ENCODE results near the gene TBC1D10A. TPM values are rescaled to one million over a fixed set of nuclear protein-coding genes. Genes with fewer than 3 reads are reported as not detected.
A peak's percentile ranks its signal among the peaks of the same experiment; 100 is the strongest.

Gene TBC1D10A
- total and polyA plus RNA-seq, 7 donors: 2.2 to 4.8 (median 3.2) TPM

DNA sequence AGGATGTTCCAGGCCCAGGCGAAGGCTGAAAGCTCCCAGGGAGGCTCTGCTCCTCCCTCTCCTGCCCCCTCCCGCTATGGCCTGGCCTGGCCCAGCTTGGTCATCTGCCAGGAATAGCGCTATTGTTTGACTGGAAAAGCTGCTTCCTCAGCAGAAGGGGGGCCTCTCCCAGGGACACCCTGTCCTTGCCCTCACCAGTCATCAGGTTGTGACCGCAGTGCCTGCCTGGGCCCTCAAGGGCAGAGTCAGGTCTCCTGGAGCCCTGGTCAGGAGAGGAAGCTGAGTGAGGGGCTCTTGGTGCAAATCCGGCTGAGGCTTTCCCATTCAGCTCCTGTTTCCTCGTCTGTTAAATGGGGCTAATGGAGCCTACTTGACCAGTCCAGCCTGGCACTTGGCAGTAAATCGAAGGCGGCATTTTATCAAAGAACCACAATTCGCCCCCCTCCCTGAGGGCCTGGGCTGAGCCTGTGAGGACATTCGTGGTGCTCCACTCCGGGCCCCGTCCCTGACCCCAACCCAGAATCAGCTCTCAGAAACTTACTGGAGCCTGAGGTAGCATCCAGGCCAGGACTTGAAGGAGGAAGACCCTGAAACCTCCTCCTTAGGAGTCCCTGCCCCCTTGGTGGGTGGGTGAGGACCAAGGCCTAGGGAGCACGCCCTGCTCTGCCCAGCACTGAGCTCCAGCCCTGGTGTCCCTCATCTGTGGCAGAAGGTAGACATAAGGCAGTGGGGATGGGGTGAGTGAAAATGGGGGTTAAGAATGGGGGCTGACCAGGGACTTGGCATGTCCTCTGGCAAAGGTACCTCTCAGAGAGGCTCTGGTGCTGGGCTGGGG lies 35.5 kb downstream of the TBC1D10A start:
- H3K4me3 ChIP-seq: no peak overlapping the region
- TF ChIP-seq, protein P1, sequence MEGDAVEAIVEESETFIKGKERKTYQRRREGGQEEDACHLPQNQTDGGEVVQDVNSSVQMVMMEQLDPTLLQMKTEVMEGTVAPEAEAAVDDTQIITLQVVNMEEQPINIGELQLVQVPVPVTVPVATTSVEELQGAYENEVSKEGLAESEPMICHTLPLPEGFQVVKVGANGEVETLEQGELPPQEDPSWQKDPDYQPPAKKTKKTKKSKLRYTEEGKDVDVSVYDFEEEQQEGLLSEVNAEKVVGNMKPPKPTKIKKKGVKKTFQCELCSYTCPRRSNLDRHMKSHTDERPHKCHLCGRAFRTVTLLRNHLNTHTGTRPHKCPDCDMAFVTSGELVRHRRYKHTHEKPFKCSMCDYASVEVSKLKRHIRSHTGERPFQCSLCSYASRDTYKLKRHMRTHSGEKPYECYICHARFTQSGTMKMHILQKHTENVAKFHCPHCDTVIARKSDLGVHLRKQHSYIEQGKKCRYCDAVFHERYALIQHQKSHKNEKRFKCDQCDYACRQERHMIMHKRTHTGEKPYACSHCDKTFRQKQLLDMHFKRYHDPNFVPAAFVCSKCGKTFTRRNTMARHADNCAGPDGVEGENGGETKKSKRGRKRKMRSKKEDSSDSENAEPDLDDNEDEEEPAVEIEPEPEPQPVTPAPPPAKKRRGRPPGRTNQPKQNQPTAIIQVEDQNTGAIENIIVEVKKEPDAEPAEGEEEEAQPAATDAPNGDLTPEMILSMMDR (IDR thresholded peaks at IDR 0.05): no peak

DNA sequence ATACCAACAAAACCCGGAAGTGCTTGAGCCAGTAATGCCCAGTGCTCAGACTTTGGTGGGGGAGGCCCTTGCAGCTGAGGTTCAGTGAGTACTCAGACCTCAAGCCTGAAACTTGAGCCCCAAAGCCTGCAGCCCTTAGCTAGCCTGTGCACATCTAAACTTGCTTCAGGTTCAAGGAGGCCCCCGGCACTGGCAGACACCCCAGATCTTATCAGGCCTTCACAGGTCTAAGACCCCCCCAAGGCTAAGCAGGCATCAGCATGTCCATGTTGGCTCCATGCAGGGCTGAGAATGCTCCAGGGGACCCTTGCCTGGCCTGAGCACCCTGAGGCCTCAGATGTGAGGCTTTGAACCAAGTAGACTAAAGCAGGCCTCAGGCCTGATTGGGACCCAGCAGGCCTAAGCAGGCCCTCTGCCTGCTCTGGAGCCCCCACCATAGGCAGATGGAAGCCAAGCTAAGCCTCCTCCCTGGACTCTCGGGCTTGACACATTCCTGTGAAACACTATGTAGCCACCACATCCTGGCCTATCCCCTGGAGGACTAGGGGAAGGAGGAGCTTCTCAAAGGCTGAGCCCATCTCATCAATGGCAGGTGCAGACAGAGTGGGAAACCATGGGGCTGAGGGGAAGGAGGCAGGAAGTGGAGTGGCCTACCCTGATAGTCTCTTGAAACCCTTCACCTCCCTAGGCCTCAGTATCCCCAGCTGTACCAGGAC lies 36.2 kb downstream of the TBC1D10A start:
- DNase-seq (no peak), ATAC-seq (peak in 3 of 4 donors; percentile 0 to 13 (median 1))
- WGBS, 3 donors: 33 to 46% (median 34%) methylated on average over 3 of the region's 3 CpGs
- Histone ChIP-seq H3K27ac (peak overlapping the region; percentile 76), H3K27me3 (ENCODE audit: insufficient read depth in 3 of 3, low read length in 2 of 3) (no peaks in the 10 kb centered on the region), H3K36me3 (ENCODE audit: insufficient read depth in 1 of 2, low read depth in 1 of 2) (peaks cover 0 to 12% of the 10 kb centered on the region in 2 donors), H3K4me1 (peaks cover 22% of the 10 kb centered on the region), H3K4me3 (no peak overlapping the region), H3K9me3 (no peaks in the 10 kb centered on the region)
- intact Hi-C loops (cut with DNase I): loop anchor here in 1 of 2 donors (5.0 kb wide), 1 partner anchor 37 kb away; the partner anchor contains the start of gene TBC1D10A
- TF ChIP-seq, protein P1 (IDR thresholded peaks at IDR 0.05): no peak

More for the DNA sequence above, 35.5 kb downstream of the TBC1D10A start:
- Histone ChIP-seq H3K36me3 (ENCODE audit: insufficient read depth in 1 of 2, low read depth in 1 of 2) (peaks cover 0 to 11% of the 10 kb centered on the region in 2 donors), H3K4me1 (peaks cover 22% of the 10 kb centered on the region), H3K27ac (peak overlapping the region; percentile 76), H3K27me3 (ENCODE audit: insufficient read depth in 3 of 3, low read length in 2 of 3) (no peaks in the 10 kb centered on the region), H3K9me3 (no peaks in the 10 kb centered on the region)
- DNase-seq (peak; percentile 77 to 90), ATAC-seq (peak in 3 of 4 donors; percentile 8 to 22 (median 12))
- intact Hi-C loops (cut with DNase I): loop anchor here in 1 of 2 donors (5.0 kb wide), 1 partner anchor 36 kb away; the partner anchor contains the start of gene TBC1D10A
- WGBS, 3 donors: 62 to 64% (median 62%) methylated on average over 12 to 13 of the region's 13 CpGs

DNA sequence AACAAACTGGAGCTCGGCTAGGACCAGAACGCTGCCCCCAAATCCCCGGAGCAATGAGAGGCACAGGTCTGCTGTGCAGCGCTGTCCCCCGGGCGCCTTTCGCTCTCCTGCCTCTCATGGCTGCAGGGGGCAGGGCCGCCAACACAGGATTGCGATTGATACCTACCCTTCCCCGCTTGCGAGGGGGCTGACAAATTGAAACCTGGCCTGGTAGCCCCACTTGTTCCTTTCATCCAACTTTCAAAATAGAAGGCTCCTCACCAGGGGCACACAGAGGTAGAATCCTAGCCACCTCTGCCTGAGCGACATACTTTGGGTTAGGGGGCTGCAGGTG lies 36.8 kb downstream of the TBC1D10A start:
- Histone ChIP-seq H3K9me3 (no peaks in the 10 kb centered on the region), H3K27ac (peak overlapping the region; percentile 76), H3K4me1 (peaks cover 22% of the 10 kb centered on the region), H3K27me3 (ENCODE audit: insufficient read depth in 3 of 3, low read length in 2 of 3) (no peaks in the 10 kb centered on the region), H3K4me3 (peak overlapping the region; percentile 94), H3K36me3 (ENCODE audit: insufficient read depth in 1 of 2, low read depth in 1 of 2) (peaks cover 0 to 13% of the 10 kb centered on the region in 2 donors)
- WGBS, 3 donors: 26 to 39% (median 26%) methylated on average over 12 of the region's 12 CpGs
- intact Hi-C loops (cut with DNase I): loop anchor here in 1 of 2 donors (2.0 to 5.0 kb wide), 2 partner anchors 37 to 97 kb away; partner anchors contain the start of genes RNF215 and TBC1D10A
- TF ChIP-seq, protein P1 (IDR thresholded peaks at IDR 0.05): no peak
- DNase-seq (no peak), ATAC-seq (peak; percentile 2 to 21 (median 6))

DNA sequence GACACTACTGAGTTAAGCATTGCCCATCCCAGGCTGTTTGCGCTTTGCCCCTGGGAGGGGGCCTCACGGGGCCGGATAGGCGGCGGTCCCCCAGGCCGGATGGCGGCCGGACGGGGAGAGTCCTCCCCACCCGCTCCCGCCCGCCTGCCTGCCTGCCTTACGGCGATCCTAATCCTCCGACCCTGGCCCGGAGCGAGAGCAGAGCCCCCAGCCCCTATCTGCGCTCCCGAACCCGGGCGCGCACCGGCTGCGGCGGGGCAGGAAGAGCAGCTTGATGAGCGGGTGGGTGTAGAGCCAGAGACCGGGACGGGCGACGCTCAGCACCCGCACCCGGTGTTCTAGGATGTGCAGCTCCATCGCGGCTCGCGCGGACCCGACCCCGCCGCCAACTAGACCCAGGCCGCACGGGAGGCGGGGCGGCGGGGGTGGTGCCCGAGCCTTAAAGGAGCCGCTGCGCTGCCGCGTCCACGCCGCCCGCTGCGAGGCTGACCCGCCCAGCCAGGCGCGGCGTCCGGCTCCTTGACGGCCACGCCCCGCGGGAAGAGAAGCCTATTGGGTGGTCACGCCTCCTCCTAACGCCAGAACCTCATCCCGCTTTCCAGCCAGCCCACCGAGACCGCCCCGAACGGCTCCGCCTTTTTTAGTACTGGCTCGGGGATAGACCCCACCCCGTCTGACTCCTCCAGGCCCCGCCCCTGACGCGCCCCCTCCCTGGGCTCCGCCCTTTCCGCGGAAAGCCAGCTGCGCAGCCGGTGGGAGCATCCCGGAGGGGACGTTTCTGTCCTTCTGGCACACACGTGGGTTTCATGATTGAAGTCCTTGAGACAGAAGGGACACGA lies 37.4 kb downstream of the TBC1D10A start, which contains the start of gene CASTOR1:
Gene CASTOR1 (minus strand): TSS at position 365 of the 839 bp plus-strand sequence. CDS start 8 bp downstream, at position 357.
- H3K27ac ChIP-seq: peak within 1 kb of the TSS; percentile 76
- peak; percentile 99 for DNase-seq
- TF ChIP-seq, protein P1 (IDR thresholded peaks at IDR 0.05): no peak
- H3K9me3 ChIP-seq: no peaks in the 10 kb centered on the region
- intact Hi-C loops (cut with DNase I): loop anchor here in 1 of 2 donors (2.0 kb wide), 1 partner anchor 97 kb away; the partner anchor contains the start of gene RNF215
- H3K36me3 ChIP-seq (ENCODE audit: insufficient read depth in 1 of 2, low read depth in 1 of 2): peaks cover 0 to 13% of the 10 kb centered on the region in 2 donors
- peak within 1 kb of the TSS; percentile 94 for H3K4me3 ChIP-seq
- peaks cover 22% of the 10 kb centered on the region for H3K4me1 ChIP-seq
- no peaks in the 10 kb centered on the region for H3K27me3 ChIP-seq (ENCODE audit: insufficient read depth in 3 of 3, low read length in 2 of 3)
- WGBS, 3 donors: 0 to 1% (median 0%) methylated on average over 55 to 85 of the region's 85 CpGs
- peak; percentile 93 to 95 (median 94) for ATAC-seq
